ENCODE results near the gene CFC1. TPM values are rescaled to one million over a fixed set of nuclear protein-coding genes. Genes with fewer than 3 reads are reported as not detected.

The CFC1 gene
- not detected in 2 replicates for total RNA-seq

DNA sequence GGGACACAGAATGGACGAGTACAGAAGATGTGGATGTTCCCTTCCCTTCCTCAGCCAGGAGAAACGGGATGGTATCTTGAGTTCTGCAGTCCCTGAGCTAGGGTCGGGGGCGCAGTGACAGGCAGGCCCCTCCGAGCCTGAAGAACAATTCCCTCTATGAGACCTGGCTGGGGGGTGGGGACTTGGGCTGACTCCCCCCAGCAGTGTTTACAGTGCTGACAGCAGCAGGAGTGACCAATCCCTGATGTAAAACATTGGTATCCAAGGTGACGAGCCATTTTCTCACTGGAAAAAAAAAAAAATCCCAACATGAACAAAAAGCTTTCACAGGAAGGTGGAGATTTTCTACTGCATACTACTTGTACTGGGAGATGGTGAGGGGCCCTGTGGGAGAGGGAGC, at the start of gene CFC1:
Gene CFC1 (minus strand): TSS at position 183 of the 400 bp plus-strand sequence. CDS start 288 bp downstream, outside the sequence.

DNA sequence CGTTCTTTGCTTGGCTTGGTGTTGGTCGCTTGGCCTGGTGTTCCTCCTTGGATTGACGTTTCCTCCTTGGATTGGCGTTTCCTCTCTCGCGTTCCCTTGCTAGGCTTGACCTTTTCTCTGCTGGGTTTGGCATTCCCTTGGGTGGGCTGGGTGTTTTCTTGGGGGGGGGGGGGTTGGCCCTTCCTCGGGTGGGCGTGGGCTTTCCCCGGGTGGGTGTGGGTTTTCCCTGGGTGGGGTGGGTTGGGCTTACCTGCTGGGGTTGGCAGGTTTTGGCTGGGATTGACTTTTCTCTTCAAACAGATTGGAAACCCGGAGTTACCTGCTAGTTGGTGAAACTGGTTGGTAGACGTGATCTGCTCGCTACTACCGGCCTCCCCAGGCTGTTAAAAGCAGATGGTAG, 11.8 kb upstream of the CFC1 start, which contains the start of gene POTEJ:
Gene POTEJ (plus strand): TSS at position 301 of the 400 bp plus-strand sequence. CDS start 93 bp downstream, at position 394.

Other genes starting within 250 kb of the CFC1 start
- 11.6 and 19.6 TPM in 2 replicates for gene PTPN18, start 243.5 kb downstream of the CFC1 start, total RNA-seq
- under 0.01 TPM in 1 of 2 replicates, not detected in the other for gene POTEI, start 90.2 kb downstream of the CFC1 start, total RNA-seq
- gene CFC1B, start 78.4 kb downstream of the CFC1 start, total RNA-seq = not detected in 2 replicates
- gene POTEJ, start 11.9 kb upstream of the CFC1 start, total RNA-seq = not detected in 2 replicates
- not detected in 2 replicates for gene GPR148, start 129.5 kb upstream of the CFC1 start, total RNA-seq
- under 0.01 TPM in 1 of 2 replicates, not detected in the other for gene AMER3, start 156.0 kb upstream of the CFC1 start, total RNA-seq
- gene ARHGEF4, start 237.3 kb upstream of the CFC1 start, total RNA-seq = 1.3 and 4.0 TPM in 2 replicates